ENCODE data around the gene EDRF1.

DNA sequence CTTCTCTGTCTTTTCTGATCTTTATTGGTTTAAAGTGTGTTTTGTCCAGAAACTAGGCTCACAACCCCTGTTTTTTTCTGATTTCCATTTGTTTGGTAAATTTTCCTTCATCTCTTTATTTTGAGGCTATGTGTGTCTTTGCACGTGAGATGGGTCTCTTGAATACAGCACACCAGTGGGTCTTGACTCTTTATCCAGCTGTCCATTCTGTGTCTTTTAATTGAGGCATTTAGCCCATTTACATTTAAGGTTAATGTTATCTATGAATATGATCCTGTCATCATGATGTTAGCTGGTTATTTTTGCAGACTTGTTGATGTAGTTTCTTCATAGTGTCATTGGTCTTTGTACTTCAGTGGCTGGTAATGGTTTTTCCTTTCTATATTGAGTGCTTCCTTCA is 46.6 kb upstream of the EDRF1 start:
- TF ChIP-seq CTCF (IDR thresholded peaks at IDR 0.05; ENCODE audit: low read length) (no peak), EZH2 (IDR thresholded peaks at IDR 0.05; ENCODE audit: borderline replicate concordance, low read length) (no peak)

Measured in OCI-LY1 (cell line).